HepG2 (cell line): ENCODE data around the gene CISH. TPM values are rescaled to one million over a fixed set of nuclear protein-coding genes. Genes with fewer than 3 reads are reported as not detected.

Experiments used
- AKAP8 ChIP-seq: sonication (generic); formaldehyde crosslinking; IDR thresholded peaks from 2 replicates; pipeline ENCODE4 v1.5.1; 2020; ENCODE audit warnings: mild to moderate bottlenecking, missing genetic modification reagents
- ARNT ChIP-seq: fragments of 450-650 bp; IDR thresholded peaks from 2 replicates; pipeline ENCODE4 v1.6.1; 2017
- CEBPG ChIP-seq: IDR thresholded peaks from 2 replicates; pipeline ENCODE4 v1.6.1; 2016
- CEBPZ ChIP-seq: IDR thresholded peaks from 2 replicates; pipeline ENCODE4 v1.6.1; 2012; ENCODE audit warnings: low read length, improper control_type of control experiment
- GABPB1 ChIP-seq: IDR thresholded peaks from 2 replicates; pipeline ENCODE4 v1.6.1; 2016; ENCODE audit warnings: mild to moderate bottlenecking, missing genetic modification reagents, moderate library complexity, missing compliant biosample characterization
- MXD3 ChIP-seq: IDR thresholded peaks from 2 replicates; pipeline ENCODE4 v1.6.1; 2016; ENCODE audit warnings: mild to moderate bottlenecking, missing biosample characterization, missing genetic modification reagents
- NCOA5 ChIP-seq: sonication (generic); formaldehyde crosslinking; IDR thresholded peaks from 2 replicates; pipeline ENCODE4 v1.4.0; 2020; ENCODE audit warnings: missing genetic modification reagents
- NRL ChIP-seq: sonication (generic); formaldehyde crosslinking; IDR thresholded peaks from 2 replicates; pipeline ENCODE4 v1.5.0; 2020; ENCODE audit warnings: missing genetic modification reagents, mild to moderate bottlenecking, moderate library complexity, borderline replicate concordance
- TOE1 ChIP-seq: sonication (generic); formaldehyde crosslinking; IDR thresholded peaks from 2 replicates; pipeline ENCODE4 v1.4.0; 2020; ENCODE audit warnings: mild to moderate bottlenecking, missing genetic modification reagents
- WIZ ChIP-seq: sonication (generic); formaldehyde crosslinking; IDR thresholded peaks from 2 replicates; pipeline ENCODE4 v1.5.1; 2020; ENCODE audit warnings: mild to moderate bottlenecking, missing genetic modification reagents
- ZBTB43 ChIP-seq: sonication (generic); formaldehyde crosslinking; conservative IDR thresholded peaks from 2 replicates; pipeline ENCODE4 v1.4.0; 2020; ENCODE audit warnings: missing genetic modification reagents
- ZFX ChIP-seq: sonication (generic); formaldehyde crosslinking; IDR thresholded peaks from 2 replicates; pipeline ENCODE4 v1.4.0; 2020; ENCODE audit warnings: mild to moderate bottlenecking, low read depth, missing genetic modification reagents, moderate library complexity
- ZHX1 ChIP-seq: sonication (generic); formaldehyde crosslinking; IDR thresholded peaks from 2 replicates; pipeline ENCODE4 v1.8.1; 2022; ENCODE audit warnings: low read depth, mild to moderate bottlenecking, missing genetic modification reagents
- ZNF207 ChIP-seq: fragments of 450-650 bp; IDR thresholded peaks from 2 replicates; pipeline ENCODE4 v1.6.1; 2016; ENCODE audit warnings: antibody characterized with exemption, borderline replicate concordance
- ZNF264 ChIP-seq: sonication (generic); formaldehyde crosslinking; IDR thresholded peaks from 2 replicates; pipeline ENCODE4 v1.4.0; 2020; ENCODE audit warnings: missing genetic modification reagents
- ZNF326 ChIP-seq: sonication (generic); formaldehyde crosslinking; IDR thresholded peaks from 2 replicates; pipeline ENCODE4 v1.4.0; 2020; ENCODE audit warnings: missing genetic modification reagents, borderline replicate concordance
- ZNF589 ChIP-seq: sonication (generic); formaldehyde crosslinking; conservative IDR thresholded peaks from 2 replicates; pipeline ENCODE4 v1.8.0; 2022; ENCODE audit warnings: mild to moderate bottlenecking, moderate library complexity, missing genetic modification reagents
- ZNF687 ChIP-seq: sonication (generic); formaldehyde crosslinking; IDR thresholded peaks from 2 replicates; pipeline ENCODE4 v1.5.1; 2020; ENCODE audit warnings: mild to moderate bottlenecking, missing genetic modification reagents, moderate library complexity
- polyA plus RNA-seq, 8 experiments: library from polyadenylated mRNA; depleted of rRNA in 3 of 8; stranded (reverse) in 7 of 8; unstranded in 1 of 8; fragments of >200 nt; fragmentation: Illumina TruSeq in 4 of 8; extraction: Trizol in 4 of 8; gene quantifications; 2 replicates each; pipeline versions ENCODE4 v1.2.1 to v1.2.3, GENCODE V29; 2011 to 2016; ENCODE audit warnings: low read depth in 4 of 8, missing spikeins in 1 of 8, mixed read lengths in 1 of 8; ENCODE audit not compliant: insufficient read depth in 1 of 8
- total RNA-seq, 5 experiments: library from RNA; depleted of rRNA; stranded (reverse); fragments of >200 nt; fragmentation: Illumina TruSeq; extraction: Trizol; gene quantifications; 2 replicates each; pipeline ENCODE4 v1.2.3, GENCODE V29; 2016; ENCODE audit warnings: low read depth in 1 of 5

Gene CISH
- total and polyA plus RNA-seq, 2 of the 13 experiments (the other 11 are each of a cell fraction or from before 2014, with no cell fraction given) = 0.91 to 1.5 TPM

GRCh38 chr3:50611464-50612233, at the start of gene CISH (continued):
- peak; percentile 99 for TF ChIP-seq ZNF687 (CRISPR knock-in tag)
- TF ChIP-seq ZNF207 = no peak
- TF ChIP-seq ZFX (CRISPR knock-in tag) = peak; percentile 67
- TF ChIP-seq NCOA5 (CRISPR knock-in tag) = no peak
- no peak; the same call in 1 of the 2 replicates for TF ChIP-seq TOE1 (CRISPR knock-in tag)
- TF ChIP-seq CEBPG (CRISPR knock-in tag) = no peak
- no peak for TF ChIP-seq ARNT
- TF ChIP-seq ZHX1 (CRISPR knock-in tag) = no peak
- TF ChIP-seq ZNF326 = no peak
- TF ChIP-seq ZBTB43 (CRISPR knock-in tag) = peak; percentile 82
- no peak for TF ChIP-seq WIZ (CRISPR knock-in tag)
- no peak; the same call in 1 of the 2 replicates for TF ChIP-seq AKAP8 (CRISPR knock-in tag)
- TF ChIP-seq ZNF589 = 0 out of 2 replicates have a peak, but pooled peaks have one; percentile 71
- no peak for TF ChIP-seq ZNF264 (CRISPR knock-in tag)
- no peak; the same call in 1 of the 2 replicates for TF ChIP-seq NRL
- peak; percentile 67 for TF ChIP-seq MXD3 (CRISPR knock-in tag)
- TF ChIP-seq GABPB1 = peak; percentile 87
- TF ChIP-seq CEBPZ = no peak
